Measurements from ENCODE around the gene TMC4. TPM values are rescaled to one million over a fixed set of nuclear protein-coding genes. Genes with fewer than 3 reads are reported as not detected.

The TMC4 gene
- total and polyA plus RNA-seq, 3 donors from 2014 or later, result 0.31 to 4.1 (median 0.43) TPM

DNA sequence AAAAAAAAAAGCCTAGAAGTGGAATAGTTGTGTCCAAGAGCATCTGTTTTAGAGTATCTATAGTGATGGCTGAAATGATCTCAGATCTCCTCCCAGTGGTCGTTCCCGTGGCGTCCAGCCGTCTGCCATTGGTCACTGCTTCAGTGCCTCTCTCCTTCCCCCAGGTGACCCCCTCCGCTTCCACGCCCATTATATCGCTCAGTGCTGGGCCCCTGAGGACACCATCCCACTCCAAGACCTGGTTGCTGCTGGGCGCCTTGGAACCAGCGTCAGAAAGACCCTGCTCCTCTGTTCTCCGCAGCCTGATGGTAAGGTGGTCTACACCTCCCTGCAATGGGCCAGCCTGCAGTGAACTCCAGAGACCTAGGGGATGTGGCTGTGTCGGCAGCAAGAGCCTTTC, 20.1 kb upstream of the TMC4 start:
- 85 to 92% methylated on average over 11 of the region's 11 CpGs for WGBS, 2 donors
- TF ChIP-seq POLR2A (IDR thresholded peaks at IDR 0.05), result no peak
- TF ChIP-seq, protein P1, sequence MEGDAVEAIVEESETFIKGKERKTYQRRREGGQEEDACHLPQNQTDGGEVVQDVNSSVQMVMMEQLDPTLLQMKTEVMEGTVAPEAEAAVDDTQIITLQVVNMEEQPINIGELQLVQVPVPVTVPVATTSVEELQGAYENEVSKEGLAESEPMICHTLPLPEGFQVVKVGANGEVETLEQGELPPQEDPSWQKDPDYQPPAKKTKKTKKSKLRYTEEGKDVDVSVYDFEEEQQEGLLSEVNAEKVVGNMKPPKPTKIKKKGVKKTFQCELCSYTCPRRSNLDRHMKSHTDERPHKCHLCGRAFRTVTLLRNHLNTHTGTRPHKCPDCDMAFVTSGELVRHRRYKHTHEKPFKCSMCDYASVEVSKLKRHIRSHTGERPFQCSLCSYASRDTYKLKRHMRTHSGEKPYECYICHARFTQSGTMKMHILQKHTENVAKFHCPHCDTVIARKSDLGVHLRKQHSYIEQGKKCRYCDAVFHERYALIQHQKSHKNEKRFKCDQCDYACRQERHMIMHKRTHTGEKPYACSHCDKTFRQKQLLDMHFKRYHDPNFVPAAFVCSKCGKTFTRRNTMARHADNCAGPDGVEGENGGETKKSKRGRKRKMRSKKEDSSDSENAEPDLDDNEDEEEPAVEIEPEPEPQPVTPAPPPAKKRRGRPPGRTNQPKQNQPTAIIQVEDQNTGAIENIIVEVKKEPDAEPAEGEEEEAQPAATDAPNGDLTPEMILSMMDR (IDR thresholded peaks at IDR 0.05), result no peak
- Histone ChIP-seq H3K9me3 (no peaks in the 10 kb centered on the region), H3K27me3 (no peaks in the 10 kb centered on the region), H3K27ac (peak overlapping the region in 1 of 2 donors; percentile 100), H3K36me3 (ENCODE audit: low read depth, missing control alignments) (no peaks in the 10 kb centered on the region), H3K4me1 (peaks cover 13% of the 10 kb centered on the region), H3K4me3 (no peak overlapping the region)
- intact Hi-C loops (cut with DNase I; ENCODE audit: low total_unique reads), result no loop called here
- no peak for DNase-seq

DNA sequence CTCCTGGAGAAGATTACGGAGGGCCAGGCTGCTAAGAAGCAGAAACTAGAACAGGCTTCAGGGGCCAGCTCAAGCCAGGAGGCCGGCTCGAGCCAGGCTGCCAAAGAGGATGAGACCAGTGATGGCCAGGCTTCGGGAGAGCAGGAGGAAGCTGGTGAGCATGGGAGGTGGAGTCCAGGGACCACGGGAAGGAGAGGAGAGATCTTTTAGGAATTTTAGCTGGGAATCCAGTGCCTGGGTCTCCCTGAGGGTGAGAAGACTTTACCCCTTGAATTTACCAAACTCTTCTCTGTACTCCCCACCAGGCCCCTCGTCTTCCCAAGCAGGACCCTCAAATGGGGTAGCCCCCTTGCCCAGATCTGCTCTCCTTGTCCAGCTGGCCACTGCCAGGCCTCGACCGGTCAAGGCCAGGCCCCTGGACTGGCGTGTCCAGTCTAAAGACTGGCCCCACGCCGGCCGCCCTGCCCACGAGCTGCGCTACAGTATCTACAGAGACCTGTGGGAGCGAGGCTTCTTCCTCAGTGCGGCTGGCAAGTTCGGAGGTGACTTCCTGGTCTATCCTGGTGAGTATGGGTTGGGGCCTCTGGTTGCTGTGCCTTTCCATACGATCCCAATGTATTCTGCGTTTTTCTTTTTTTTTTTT, 19.0 kb upstream of the TMC4 start:
- 27 to 30% methylated on average over 19 of the region's 19 CpGs for WGBS, 2 donors
- DNase-seq, result peak; percentile 55
- peak overlapping the region; percentile 73 to 87 for H3K4me3 ChIP-seq
- peak overlapping the region; percentile 97 to 100 for H3K27ac ChIP-seq
- intact Hi-C loops (cut with DNase I; ENCODE audit: low total_unique reads), result no loop called here
- H3K4me1 ChIP-seq, result peaks cover 14% of the 10 kb centered on the region
- H3K27me3 ChIP-seq, result no peaks in the 10 kb centered on the region
- TF ChIP-seq POLR2A (IDR thresholded peaks at IDR 0.05), result no peak
- TF ChIP-seq, protein P1 (IDR thresholded peaks at IDR 0.05), result no peak
- no peaks in the 10 kb centered on the region for H3K9me3 ChIP-seq
- no peaks in the 10 kb centered on the region for H3K36me3 ChIP-seq (ENCODE audit: low read depth, missing control alignments)

DNA sequence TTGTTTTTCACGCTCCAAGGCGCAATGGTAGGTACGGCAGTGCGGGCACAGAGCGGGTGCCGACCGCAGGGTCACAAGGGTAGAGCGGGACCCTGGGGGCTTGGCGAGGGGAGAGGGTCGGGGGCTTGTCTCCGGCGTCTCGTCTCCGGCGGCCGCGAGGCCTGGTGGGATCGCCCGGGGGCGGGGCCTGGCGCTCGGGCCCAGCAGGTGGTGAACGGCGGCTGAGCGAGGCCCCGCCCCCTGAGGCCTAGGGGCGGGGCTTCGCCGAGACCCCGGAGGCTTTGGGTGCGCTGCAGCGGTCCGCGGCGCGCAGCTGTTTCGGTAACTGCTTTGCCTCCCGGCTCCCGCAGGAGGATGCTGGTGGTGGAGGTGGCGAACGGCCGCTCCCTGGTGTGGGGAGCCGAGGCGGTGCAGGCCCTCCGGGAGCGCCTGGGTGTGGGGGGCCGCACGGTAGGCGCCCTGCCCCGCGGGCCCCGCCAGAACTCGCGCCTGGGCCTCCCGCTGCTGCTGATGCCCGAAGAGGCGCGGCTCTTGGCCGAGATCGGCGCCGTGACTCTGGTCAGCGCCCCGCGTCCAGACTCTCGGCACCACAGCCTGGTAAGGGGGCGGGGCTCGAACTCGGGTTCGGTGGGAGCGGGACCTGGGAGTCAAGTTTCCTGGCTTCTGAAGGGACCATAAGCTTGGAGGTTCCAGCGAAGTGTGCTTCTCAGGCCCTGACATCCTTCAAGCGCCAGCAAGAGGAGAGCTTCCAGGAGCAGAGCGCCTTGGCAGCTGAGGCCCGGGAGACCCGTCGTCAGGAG, 18.3 kb upstream of the TMC4 start, which contains the start of gene TSEN34:
TSEN34 (plus strand) TSS at position 298 of the 800 bp plus-strand sequence; CDS start at position 355, 57 bp downstream.
- peak; percentile 93 for DNase-seq

DNA sequence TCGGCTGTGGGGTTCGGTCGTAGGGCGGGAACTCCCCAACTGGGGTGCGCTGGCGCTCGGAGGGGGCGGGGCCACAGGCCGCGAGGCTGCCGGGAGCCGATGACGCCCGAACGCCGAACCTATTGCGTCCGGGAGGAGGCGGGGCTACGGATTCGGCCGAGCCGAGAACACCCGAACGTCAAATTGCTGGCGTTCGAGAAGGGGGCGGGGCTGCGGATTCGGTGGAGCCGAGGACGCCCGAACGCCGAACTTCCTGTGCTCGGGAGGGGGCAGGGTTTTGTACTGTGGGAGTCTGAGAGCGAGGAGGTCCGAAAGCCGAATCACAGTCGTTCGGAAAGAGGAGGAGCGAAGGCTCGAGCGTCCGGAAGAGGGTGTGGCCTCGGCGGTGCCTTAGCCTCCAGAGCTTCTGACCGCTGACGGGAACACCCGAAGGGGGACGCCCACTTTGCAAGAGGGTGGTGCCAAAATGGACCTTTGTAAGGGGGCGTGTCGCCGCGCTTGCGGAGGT, 17.6 kb upstream of the TMC4 start:
- H3K36me3 ChIP-seq (ENCODE audit: low read depth, missing control alignments), result no peaks in the 10 kb centered on the region
- H3K4me3 ChIP-seq, result peak overlapping the region; percentile 73 to 87
- WGBS, 2 donors, result 0 to 1% methylated on average over 38 to 56 of the region's 56 CpGs
- peak overlapping the region; percentile 97 to 100 for H3K27ac ChIP-seq
- DNase-seq, result peak; percentile 100
- H3K9me3 ChIP-seq, result no peaks in the 10 kb centered on the region
- TF ChIP-seq, protein P1 (IDR thresholded peaks at IDR 0.05), result no peak
- TF ChIP-seq POLR2A (IDR thresholded peaks at IDR 0.05), result no peak
- no peaks in the 10 kb centered on the region for H3K27me3 ChIP-seq
- H3K4me1 ChIP-seq, result peaks cover 20% of the 10 kb centered on the region
- intact Hi-C loops (cut with DNase I; ENCODE audit: low total_unique reads), result no loop called here

More for the DNA sequence above, 18.3 kb upstream of the TMC4 start, which contains the start of gene TSEN34:
- peak within 1 kb of the TSS; percentile 97 to 100 for H3K27ac ChIP-seq
- intact Hi-C loops (cut with DNase I; ENCODE audit: low total_unique reads), result no loop called here
- no peaks in the 10 kb centered on the region for H3K9me3 ChIP-seq
- peak within 1 kb of the TSS; percentile 73 to 87 for H3K4me3 ChIP-seq
- no peaks in the 10 kb centered on the region for H3K36me3 ChIP-seq (ENCODE audit: low read depth, missing control alignments)
- 0 to 1% methylated on average over 7 to 57 of the region's 77 CpGs for WGBS, 2 donors
- H3K4me1 ChIP-seq, result peaks cover 20% of the 10 kb centered on the region
- H3K27me3 ChIP-seq, result no peaks in the 10 kb centered on the region
- TF ChIP-seq POLR2A (IDR thresholded peaks at IDR 0.05), result no peak
- TF ChIP-seq, protein P1 (IDR thresholded peaks at IDR 0.05), result no peak

Measured in testis (tissue), 3 donors.